Left hindlimb (tissue), 1 donor: Measurements from ENCODE around the gene CD2BP2.
"Not testable (repeated sequence)": the region's sequence is repeated elsewhere in the genome, so short reads cannot be mapped to it uniquely, and the experiment has no call there.

Source experiments
- DNase-seq: peaks from one replicate; pipeline ENCODE4 v3.0.0-alpha.2; 2018

The CD2BP2 gene

GRCh38 chr16:30358990-30359870 is 4.1 kb upstream of the CD2BP2 start:
- peak; percentile 33 for DNase-seq

GRCh38 chr16:30358577-30358936 is 3.4 kb upstream of the CD2BP2 start:
- DNase-seq = peak; percentile 22

GRCh38 chr16:30357715-30358576 is 2.8 kb upstream of the CD2BP2 start:
- peak; percentile 17 for DNase-seq

GRCh38 chr16:30357085-30357714 is 2.1 kb upstream of the CD2BP2 start:
- DNase-seq = peak; percentile 25

GRCh38 chr16:30356401-30357084 is 1.4 kb upstream of the CD2BP2 start:
- peak; percentile 59 for DNase-seq

- DNase-seq = no peak
Measured at GRCh38 chr16:30355954-30356308, 823 bp upstream of the CD2BP2 start.

GRCh38 chr16:30354423-30355143 is 525 bp downstream of the CD2BP2 start:
- peak; percentile 28 for DNase-seq

GRCh38 chr16:30353438-30354129 is 1.5 kb downstream of the CD2BP2 start:
- no peak for DNase-seq

GRCh38 chr16:30352488-30353401 is 2.4 kb downstream of the CD2BP2 start:
- no peak for DNase-seq

- no peak for DNase-seq
Measured at GRCh38 chr16:30351586-30352419, 3.3 kb downstream of the CD2BP2 start.

GRCh38 chr16:30351001-30351441 is 4.1 kb downstream of the CD2BP2 start:
- no peak for DNase-seq

GRCh38 chr16:30350134-30350871 is 4.8 kb downstream of the CD2BP2 start:
- DNase-seq = no peak

- DNase-seq = no peak
Measured at GRCh38 chr16:30349675-30350074, 5.4 kb downstream of the CD2BP2 start.

- DNase-seq = no peak
Measured at GRCh38 chr16:30348929-30349328, 6.2 kb downstream of the CD2BP2 start.

- no peak for DNase-seq
Measured at GRCh38 chr16:30348113-30348512, 7.0 kb downstream of the CD2BP2 start.

GRCh38 chr16:30346286-30346685 is 8.8 kb downstream of the CD2BP2 start:
- no peak for DNase-seq

GRCh38 chr16:30343491-30343820 is 11.7 kb downstream of the CD2BP2 start:
- not testable (repeated sequence) for DNase-seq

GRCh38 chr16:30342751-30343490 is 12.2 kb downstream of the CD2BP2 start:
- no peak for DNase-seq
